Effector memory CD4-positive, alpha-beta T cell (primary cell): ENCODE measurements around the gene PROSER2.
A peak's percentile ranks its signal among the peaks of the same experiment; 100 is the strongest.

Source experiments
- DNase-seq, 3 donors: peaks; one replicate each; pipeline ENCODE4 v3.0.0-alpha.2; 2020
- H3K27ac ChIP-seq: 2 replicates; pipeline ENCODE4 v1.7.0; 2013; ENCODE audit warnings: mild to moderate bottlenecking, low read length, moderate library complexity; ENCODE audit not compliant: insufficient read depth, poor library complexity, severe bottlenecking
- H3K27me3 ChIP-seq: replicated peaks from 2 replicates; pipeline ENCODE4 v1.7.0; 2013; ENCODE audit warnings: mild to moderate bottlenecking, low read length; ENCODE audit not compliant: insufficient read depth, control insufficient read depth, poor library complexity, severe bottlenecking
- H3K36me3 ChIP-seq: 2 replicates; pipeline ENCODE4 v1.7.0; 2013; ENCODE audit warnings: mild to moderate bottlenecking, low read length, moderate library complexity; ENCODE audit not compliant: control insufficient read depth, insufficient read depth
- H3K4me1 ChIP-seq: 2 replicates; pipeline ENCODE4 v1.7.0; 2013; ENCODE audit warnings: low read length, mild to moderate bottlenecking; ENCODE audit not compliant: control insufficient read depth, insufficient read depth, poor library complexity, severe bottlenecking
- H3K4me3 ChIP-seq: 2 replicates; pipeline ENCODE4 v1.7.0; 2013; ENCODE audit warnings: low read length, low read depth, mild to moderate bottlenecking; ENCODE audit not compliant: insufficient read depth, poor library complexity, severe bottlenecking
- H3K9me3 ChIP-seq: 2 replicates; pipeline ENCODE4 v1.7.0; 2013; ENCODE audit warnings: mild to moderate bottlenecking, low read length, moderate library complexity; ENCODE audit not compliant: control insufficient read depth
- total RNA-seq, 3 donors: gene quantifications; one replicate each; lab custom pipeline; 2026; lab: John Stamatoyannopoulos, UW

PROSER2 gene
- total RNA-seq = 0.96 to 1.7 (median 1.2) reads per million in 3 donors

- Histone ChIP-seq H3K36me3 (no peaks in the 10 kb centered on the region), H3K4me3 (peak within 1 kb of the TSS; percentile 48), H3K27me3 (peaks cover 4% of the 10 kb centered on the region), H3K27ac (no peak within 1 kb of the TSS), H3K4me1 (peaks cover 8% of the 10 kb centered on the region), H3K9me3 (no peaks in the 10 kb centered on the region)
- DNase-seq = peak in 1 of 3 donors; percentile 3
Observed at GRCh38 chr10:11823122-11823988, at the start of gene PROSER2. Gene PROSER2, plus strand, starts transcription at chr10:11823356. Its CDS starts 28,722 bp downstream, at chr10:11852078.

GRCh38 chr10:11773761-11774441 is 49.3 kb upstream of the PROSER2 start:
- no peaks in the 10 kb centered on the region for H3K27me3 ChIP-seq
- DNase-seq = no peak
- H3K36me3 ChIP-seq = no peaks in the 10 kb centered on the region
- H3K4me1 ChIP-seq = no peaks in the 10 kb centered on the region
- H3K4me3 ChIP-seq = no peak overlapping the region
- no peak overlapping the region for H3K27ac ChIP-seq
- no peaks in the 10 kb centered on the region for H3K9me3 ChIP-seq

GRCh38 chr10:11775412-11775811 is 47.7 kb upstream of the PROSER2 start:
- no peak for DNase-seq
- no peaks in the 10 kb centered on the region for H3K9me3 ChIP-seq
- H3K27me3 ChIP-seq = no peaks in the 10 kb centered on the region
- H3K4me3 ChIP-seq = no peak overlapping the region
- no peak overlapping the region for H3K27ac ChIP-seq
- H3K36me3 ChIP-seq = no peaks in the 10 kb centered on the region
- H3K4me1 ChIP-seq = no peaks in the 10 kb centered on the region

- Histone ChIP-seq H3K4me1 (no peaks in the 10 kb centered on the region), H3K36me3 (no peaks in the 10 kb centered on the region), H3K9me3 (no peaks in the 10 kb centered on the region), H3K27me3 (no peaks in the 10 kb centered on the region), H3K27ac (no peak overlapping the region), H3K4me3 (no peak overlapping the region)
- DNase-seq = no peak
Observed at GRCh38 chr10:11776080-11776479, 47.1 kb upstream of the PROSER2 start.

GRCh38 chr10:11781114-11781513 is 42.0 kb upstream of the PROSER2 start:
- H3K27ac ChIP-seq = no peak overlapping the region
- DNase-seq = no peak
- H3K9me3 ChIP-seq = no peaks in the 10 kb centered on the region
- no peaks in the 10 kb centered on the region for H3K4me1 ChIP-seq
- no peak overlapping the region for H3K4me3 ChIP-seq
- H3K27me3 ChIP-seq = no peaks in the 10 kb centered on the region
- no peaks in the 10 kb centered on the region for H3K36me3 ChIP-seq

GRCh38 chr10:11782793-11783557 is 40.2 kb upstream of the PROSER2 start:
- Histone ChIP-seq H3K27me3 (no peaks in the 10 kb centered on the region), H3K4me3 (no peak overlapping the region), H3K36me3 (no peaks in the 10 kb centered on the region), H3K4me1 (no peaks in the 10 kb centered on the region), H3K27ac (no peak overlapping the region), H3K9me3 (no peaks in the 10 kb centered on the region)
- no peak for DNase-seq

GRCh38 chr10:11783558-11783865 is 39.6 kb upstream of the PROSER2 start:
- Histone ChIP-seq H3K27me3 (no peaks in the 10 kb centered on the region), H3K27ac (no peak overlapping the region), H3K4me3 (no peak overlapping the region), H3K36me3 (no peaks in the 10 kb centered on the region), H3K4me1 (no peaks in the 10 kb centered on the region), H3K9me3 (no peaks in the 10 kb centered on the region)
- DNase-seq = no peak

GRCh38 chr10:11787374-11787773 is 35.8 kb upstream of the PROSER2 start:
- H3K36me3 ChIP-seq = no peaks in the 10 kb centered on the region

GRCh38 chr10:11787846-11788245 is 35.3 kb upstream of the PROSER2 start:
- Histone ChIP-seq H3K27me3 (no peaks in the 10 kb centered on the region), H3K4me3 (no peak overlapping the region), H3K4me1 (no peaks in the 10 kb centered on the region), H3K27ac (no peak overlapping the region), H3K9me3 (no peaks in the 10 kb centered on the region), H3K36me3 (no peaks in the 10 kb centered on the region)
- DNase-seq = no peak

More at GRCh38 chr10:11787374-11787773, 35.8 kb upstream of the PROSER2 start:
- Histone ChIP-seq H3K9me3 (no peaks in the 10 kb centered on the region), H3K4me3 (no peak overlapping the region), H3K4me1 (no peaks in the 10 kb centered on the region), H3K27me3 (no peaks in the 10 kb centered on the region), H3K27ac (no peak overlapping the region)
- DNase-seq = no peak
